Spleen (tissue), 11 donors: ENCODE results near the gene MYO16. TPM values are rescaled to one million over a fixed set of nuclear protein-coding genes. Genes with fewer than 3 reads are reported as not detected.

Experiments
- DNase-seq: peaks from one replicate; pipeline ENCODE4 v3.0.0-alpha.2; 2020
- H3K27ac ChIP-seq, 8 donors: fragments of 200-600 bp; sonication (generic) in 7 of 8; 1 replicate in 4 of 8; 2 replicates in 4 of 8; pipeline versions ENCODE4 v1.5.0 to v1.8.0; 2016 to 2021; ENCODE audit warnings: inconsistent platforms in 4 of 8, mild to moderate bottlenecking in 4 of 8, moderate library complexity in 1 of 8
- H3K27me3 ChIP-seq, 7 donors: fragments of 200-600 bp; sonication (generic) in 6 of 7; replicated peaks in 1 of 7; 1 replicate in 4 of 7; 2 replicates in 3 of 7; pipeline versions ENCODE4 v1.5.0 to v1.8.0; 2016 to 2021; ENCODE audit warnings: inconsistent platforms in 3 of 7, mild to moderate bottlenecking in 1 of 7
- H3K36me3 ChIP-seq, 6 donors: fragments of 200-600 bp; sonication (generic) in 5 of 6; 1 replicate in 4 of 6; 2 replicates in 2 of 6; pipeline versions ENCODE4 v1.5.0 to v1.8.0; 2016 to 2021; ENCODE audit warnings: inconsistent platforms in 2 of 6
- H3K4me1 ChIP-seq, 6 donors: fragments of 200-600 bp; sonication (generic) in 5 of 6; 1 replicate in 3 of 6; 2 replicates in 3 of 6; pipeline versions ENCODE4 v1.5.0 to v1.8.0; 2016 to 2021; ENCODE audit warnings: inconsistent platforms in 3 of 6
- H3K4me3 ChIP-seq, 8 donors: fragments of 200-600 bp; sonication (generic) in 7 of 8; 1 replicate in 4 of 8; 2 replicates in 4 of 8; pipeline versions ENCODE4 v1.5.0 to v1.8.0; 2016 to 2021; ENCODE audit warnings: inconsistent platforms in 4 of 8, mild to moderate bottlenecking in 4 of 8, moderate library complexity in 2 of 8
- H3K9me3 ChIP-seq, 8 donors: fragments of 200-600 bp; sonication (generic) in 7 of 8; 1 replicate in 4 of 8; 2 replicates in 4 of 8; pipeline versions ENCODE4 v1.5.0 to v1.8.0; 2016 to 2021; ENCODE audit warnings: inconsistent platforms in 4 of 8
- CTCF ChIP-seq, 11 experiments: fragments of 200-600 bp in 7 of 11; fragments of 450-650 bp in 4 of 11; sonication (generic) in 4 of 11; IDR thresholded peaks in 8 of 11; conservative IDR thresholded peaks in 3 of 11; 1 replicate in 7 of 11; 2 replicates in 4 of 11; pipeline versions ENCODE4 v1.4.0 to v1.8.0; 2016 to 2021; ENCODE audit warnings: antibody characterized with exemption in 11 of 11, inconsistent platforms in 4 of 11, mild to moderate bottlenecking in 1 of 11
- POLR2A ChIP-seq, 3 donors: fragments of 450-650 bp; IDR thresholded peaks; one replicate each; pipeline ENCODE4 v1.5.1; 2017; ENCODE audit warnings: antibody characterized with exemption in 3 of 3, mild to moderate bottlenecking in 1 of 3
- POLR2AphosphoS5 ChIP-seq, 3 donors: sonication (generic); formaldehyde crosslinking; IDR thresholded peaks; one replicate each; pipeline ENCODE4 v1.5.1; 2017; ENCODE audit warnings: antibody characterized with exemption in 3 of 3
- WGBS, 5 donors: extraction: QIAGEN DNeasy Blood & Tissue Kit in 3 of 5; methylation state at CpG; one replicate each; pipeline versions ENCODE4 v1.1.5 to v1.1.7; 2013 to 2018; 5-methylcytosine and 5-hydroxymethylcytosine counted together
- intact Hi-C: fragments of 100-400 bp; cut with DNase I; formaldehyde crosslinking; loops from one replicate; pipeline ENCODE4 v1.15.0; 2023; ENCODE audit warnings: low total_unique reads
- polyA plus RNA-seq, 3 donors: library from polyadenylated mRNA; stranded (reverse); fragments of 200-250 nt; gene quantifications; one replicate each; pipeline ENCODE4 v1.2.1, GENCODE V29; 2013
- total RNA-seq, 7 donors: library from RNA; depleted of rRNA in 3 of 7; stranded (reverse); fragments of >200 nt in 3 of 7; fragmentation: NEBNext Ultra II Directional in 4 of 7; extraction: Animal tissue kit (Norgen Biotek cat#: 25700) in 4 of 7; gene quantifications; one replicate each; pipeline versions ENCODE4 v1.1.0 to v1.2.1, GENCODE V29; 2016 to 2021
- donor health status: healthy with polysubstance abuse.
- donor health status: DM: no; HTN: no; CAD: no; lungs with moderate emphysema.
- donor health status: DM: no; HTN: no; CAD: no.
- donor health status: Bipolar disorder and iron deficiency.
- donor health status: healthy.
- donor health status: DM: no; HTN: no; CAD: no.
- donor health status: DM: yes; HTN: yes; CAD: no.

MYO16 gene
- total and polyA plus RNA-seq, 10 donors = 0.03 to 0.51 (median 0.26) TPM; not detected in 1

- TF ChIP-seq POLR2A (IDR thresholded peaks at IDR 0.05) = no peak
- no peak for TF ChIP-seq POLR2AphosphoS5 (IDR thresholded peaks at IDR 0.05)
- no peak for TF ChIP-seq CTCF (IDR thresholded peaks at IDR 0.05 in 8 of 11, conservative IDR thresholded peaks at IDR 0.05 in 3 of 11)
- Histone ChIP-seq H3K27me3 (peaks cover 0 to 38% (median 0%) of the 10 kb centered on the region in 7 donors), H3K9me3 (no peaks in the 10 kb centered on the region), H3K4me1 (peaks cover 0 to 20% (median 7%) of the 10 kb centered on the region in 6 donors), H3K4me3 (no peak overlapping the region), H3K36me3 (no peaks in the 10 kb centered on the region), H3K27ac (no peak overlapping the region)
- WGBS, 5 donors = 83 to 97% (median 93%) methylated on average over 3 of the region's 3 CpGs
- DNase-seq = no peak
- intact Hi-C loops = no loop called here
Observed at GRCh38 chr13:109158383-109158782, 529.0 kb downstream of the MYO16 start.

- DNase-seq = no peak
- intact Hi-C loops = no loop called here
- H3K36me3 ChIP-seq = no peaks in the 10 kb centered on the region
- peaks cover 0 to 27% (median 0%) of the 10 kb centered on the region in 7 donors for H3K27me3 ChIP-seq
- H3K4me1 ChIP-seq = peaks cover 0 to 20% (median 7%) of the 10 kb centered on the region in 6 donors
- 80 to 89% (median 80%) methylated on average over 14 of the region's 14 CpGs for WGBS, 5 donors
- no peak overlapping the region for H3K27ac ChIP-seq
- H3K9me3 ChIP-seq = no peaks in the 10 kb centered on the region
- TF ChIP-seq CTCF (IDR thresholded peaks at IDR 0.05 in 8 of 11, conservative IDR thresholded peaks at IDR 0.05 in 3 of 11) = no peak
- TF ChIP-seq POLR2A (IDR thresholded peaks at IDR 0.05) = no peak
- no peak for TF ChIP-seq POLR2AphosphoS5 (IDR thresholded peaks at IDR 0.05)
- no peak overlapping the region for H3K4me3 ChIP-seq
Observed at GRCh38 chr13:109159650-109160309, 530.4 kb downstream of the MYO16 start.

- no peak for TF ChIP-seq POLR2AphosphoS5 (IDR thresholded peaks at IDR 0.05)
- no peak for TF ChIP-seq CTCF (IDR thresholded peaks at IDR 0.05 in 8 of 11, conservative IDR thresholded peaks at IDR 0.05 in 3 of 11)
- no peak for TF ChIP-seq POLR2A (IDR thresholded peaks at IDR 0.05)
- H3K36me3 ChIP-seq = no peaks in the 10 kb centered on the region
- H3K9me3 ChIP-seq = no peaks in the 10 kb centered on the region
- WGBS, 5 donors = 57 to 74% (median 71%) methylated on average over 4 of the region's 4 CpGs
- H3K27ac ChIP-seq = no peak overlapping the region
- intact Hi-C loops = no loop called here
- H3K4me3 ChIP-seq = no peak overlapping the region
- no peak for DNase-seq
- peaks cover 0 to 20% (median 7%) of the 10 kb centered on the region in 6 donors for H3K4me1 ChIP-seq
- H3K27me3 ChIP-seq = peaks cover 0 to 21% (median 0%) of the 10 kb centered on the region in 7 donors
Observed at GRCh38 chr13:109160357-109160756, 530.9 kb downstream of the MYO16 start.

GRCh38 chr13:109160887-109161669 lies 531.7 kb downstream of the MYO16 start:
- intact Hi-C loops = no loop called here
- WGBS, 5 donors = 63 to 86% (median 84%) methylated on average over 11 of the region's 11 CpGs
- Histone ChIP-seq H3K36me3 (no peaks in the 10 kb centered on the region), H3K27me3 (peaks cover 0 to 15% (median 0%) of the 10 kb centered on the region in 7 donors), H3K27ac (no peak overlapping the region), H3K9me3 (no peaks in the 10 kb centered on the region), H3K4me3 (no peak overlapping the region), H3K4me1 (peaks cover 0 to 20% (median 7%) of the 10 kb centered on the region in 6 donors)
- DNase-seq = no peak
- TF ChIP-seq POLR2AphosphoS5 (IDR thresholded peaks at IDR 0.05) (no peak), CTCF (IDR thresholded peaks at IDR 0.05 in 8 of 11, conservative IDR thresholded peaks at IDR 0.05 in 3 of 11) (no peak), POLR2A (IDR thresholded peaks at IDR 0.05) (no peak)
